Coronary artery (tissue), 2 donors: ENCODE results near the gene AUNIP.

ENCODE experiments used
- DNase-seq: peaks from one replicate; pipeline ENCODE4 v3.0.0-alpha.2; 2017; ENCODE audit warnings: low spot score
- H3K27ac ChIP-seq, 2 donors: fragments of 200-600 bp; sonication (generic); one replicate each; pipeline ENCODE4 v1.5.1; 2016 to 2019
- H3K4me3 ChIP-seq: fragments of 200-600 bp; sonication (generic); 2 replicates; pipeline ENCODE4 v1.5.1; 2016; ENCODE audit warnings: mild to moderate bottlenecking, moderate library complexity
- CTCF ChIP-seq: fragments of 200-600 bp; sonication (generic); IDR thresholded peaks from one replicate; pipeline ENCODE4 v1.5.1; 2019; ENCODE audit warnings: antibody characterized with exemption

AUNIP gene

GRCh38 chr1:25828491-25828890, 30.8 kb downstream of the AUNIP start:
- Histone ChIP-seq H3K4me3 (no peak overlapping the region), H3K27ac (no peak overlapping the region)
- DNase-seq = no peak
- no peak for TF ChIP-seq CTCF

- Histone ChIP-seq H3K4me3 (no peak overlapping the region), H3K27ac (no peak overlapping the region)
- DNase-seq = no peak
- TF ChIP-seq CTCF = no peak
Measured at GRCh38 chr1:25826571-25826970, 32.7 kb downstream of the AUNIP start.

GRCh38 chr1:25825605-25826004, 33.7 kb downstream of the AUNIP start:
- no peak for TF ChIP-seq CTCF
- Histone ChIP-seq H3K4me3 (no peak overlapping the region), H3K27ac (no peak overlapping the region)
- no peak for DNase-seq

DNA sequence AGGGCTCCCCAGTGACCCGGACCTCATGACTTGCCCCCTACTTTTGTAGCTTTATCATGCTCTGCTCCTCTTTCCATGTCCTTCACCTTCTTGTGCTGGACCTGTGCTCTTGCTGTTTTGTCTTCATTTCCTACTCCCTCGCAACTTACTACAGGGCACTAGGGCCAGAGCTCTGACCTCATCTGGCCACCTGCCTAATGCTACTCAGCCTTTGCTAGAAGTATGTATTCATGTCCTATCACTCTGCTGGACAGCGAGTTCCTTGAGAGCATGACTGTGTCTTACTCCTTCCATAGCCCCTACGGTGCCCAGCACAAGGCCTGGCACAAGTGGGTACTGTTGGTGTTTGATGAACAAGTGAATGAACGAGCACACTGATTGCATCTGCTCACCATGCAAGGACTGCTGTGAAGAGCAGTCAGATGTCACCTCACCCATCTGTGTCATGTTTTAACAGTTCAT, 37.6 kb downstream of the AUNIP start:
- Histone ChIP-seq H3K4me3 (peak overlapping the region; percentile 92), H3K27ac (no peak overlapping the region)
- peak; percentile 68 for DNase-seq
- TF ChIP-seq CTCF = no peak

DNA sequence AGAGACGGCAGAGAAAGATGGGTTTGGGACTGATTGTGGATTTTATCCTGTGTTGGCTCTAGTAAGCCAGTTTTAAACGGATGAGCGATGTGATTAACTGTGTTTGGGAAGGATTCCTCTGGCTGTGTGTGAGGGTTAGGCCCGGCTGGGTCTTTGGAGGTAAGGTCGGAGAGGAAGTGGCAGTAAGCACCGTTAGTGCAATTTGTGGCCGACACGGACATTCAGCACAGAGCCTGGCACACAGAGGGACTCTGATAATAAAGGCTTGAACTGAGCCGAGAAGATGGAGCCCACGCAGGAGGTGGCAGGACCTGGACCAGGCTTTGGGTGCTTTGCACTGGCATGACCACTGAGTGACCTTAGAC, 38.2 kb downstream of the AUNIP start:
- no peak for DNase-seq
- TF ChIP-seq CTCF = no peak

GRCh38 chr1:25820247-25821111, 38.8 kb downstream of the AUNIP start:
- no peak for TF ChIP-seq CTCF
- peak overlapping the region; percentile 71 to 93 for H3K27ac ChIP-seq
- peak overlapping the region; percentile 92 for H3K4me3 ChIP-seq
- peak; percentile 74 for DNase-seq

More for the DNA sequence above, 38.2 kb downstream of the AUNIP start:
- H3K27ac ChIP-seq = peak overlapping the region in 1 of 2 donors; percentile 93
- H3K4me3 ChIP-seq = peak overlapping the region; percentile 92
